ENCODE data around the gene CDH6.

The CDH6 gene

GRCh38 chr5:31287985-31288384, 94.5 kb downstream of the CDH6 start:
- no peak for TF ChIP-seq CTCF (conservative IDR thresholded peaks at IDR 0.05; ENCODE audit: control insufficient read depth, insufficient read depth, low read depth, low read length)
- no peak for DNase-seq (ENCODE audit: low read depth)
- H3K4me3 ChIP-seq (ENCODE audit: control insufficient read depth, low read depth, low read length), result no peak overlapping the region

- no peak overlapping the region for H3K4me3 ChIP-seq (ENCODE audit: control insufficient read depth, low read depth, low read length)
- DNase-seq (ENCODE audit: low read depth), result no peak
- no peak for TF ChIP-seq CTCF (conservative IDR thresholded peaks at IDR 0.05; ENCODE audit: control insufficient read depth, insufficient read depth, low read depth, low read length)
Observed at GRCh38 chr5:31289429-31289828, 95.9 kb downstream of the CDH6 start.

GRCh38 chr5:31291323-31291854, 97.9 kb downstream of the CDH6 start:
- no peak for TF ChIP-seq CTCF (conservative IDR thresholded peaks at IDR 0.05; ENCODE audit: control insufficient read depth, insufficient read depth, low read depth, low read length)
- no peak overlapping the region for H3K4me3 ChIP-seq (ENCODE audit: control insufficient read depth, low read depth, low read length)
- DNase-seq (ENCODE audit: low read depth), result no peak

GRCh38 chr5:31300501-31300900, 107.0 kb downstream of the CDH6 start:
- no peak overlapping the region for H3K4me3 ChIP-seq (ENCODE audit: control insufficient read depth, low read depth, low read length)
- no peak for TF ChIP-seq CTCF (conservative IDR thresholded peaks at IDR 0.05; ENCODE audit: control insufficient read depth, insufficient read depth, low read depth, low read length)
- DNase-seq (ENCODE audit: low read depth), result no peak

DNA sequence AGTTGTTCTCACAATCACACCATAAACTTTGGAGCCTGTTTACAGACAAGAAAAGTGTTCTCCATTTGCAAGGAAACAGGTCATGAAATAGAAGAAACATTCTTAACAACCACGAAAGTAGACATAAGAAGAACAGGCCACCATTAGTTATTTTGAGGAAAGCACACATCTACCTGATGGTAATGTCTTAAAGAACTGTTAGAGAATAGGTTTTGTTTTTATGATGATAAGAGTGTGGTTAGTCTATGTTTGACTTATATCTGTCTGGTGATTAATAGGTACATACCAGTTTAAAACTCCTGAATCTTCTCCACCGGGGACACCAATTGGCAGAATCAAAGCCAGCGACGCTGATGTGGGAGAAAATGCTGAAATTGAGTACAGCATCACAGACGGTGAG, 108.3 kb downstream of the CDH6 start:
- DNase-seq (ENCODE audit: low read depth), result no peak
- TF ChIP-seq CTCF (conservative IDR thresholded peaks at IDR 0.05; ENCODE audit: control insufficient read depth, insufficient read depth, low read depth, low read length), result no peak
- no peak overlapping the region for H3K4me3 ChIP-seq (ENCODE audit: control insufficient read depth, low read depth, low read length)

DNA sequence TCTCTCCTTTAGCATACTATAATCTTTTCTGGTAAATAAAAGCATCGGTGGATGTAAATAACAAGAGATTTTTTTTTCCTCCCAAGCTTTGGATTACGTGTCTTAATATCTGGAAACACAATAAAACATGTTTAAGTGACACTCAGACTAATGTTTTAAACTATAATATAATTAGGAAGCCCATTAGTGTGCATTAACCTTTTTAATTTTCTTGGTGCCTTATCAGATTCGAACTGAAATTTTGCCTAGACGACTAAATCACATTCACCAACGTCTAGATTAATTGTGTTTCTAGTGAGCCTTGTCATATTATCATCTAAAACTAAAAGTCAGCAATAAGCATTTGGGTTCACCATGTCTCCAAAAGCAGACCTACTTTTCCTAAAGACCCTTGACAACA, 110.2 kb downstream of the CDH6 start:
- no peak overlapping the region for H3K4me3 ChIP-seq (ENCODE audit: control insufficient read depth, low read depth, low read length)
- TF ChIP-seq CTCF (conservative IDR thresholded peaks at IDR 0.05; ENCODE audit: control insufficient read depth, insufficient read depth, low read depth, low read length), result no peak
- DNase-seq (ENCODE audit: low read depth), result no peak

GRCh38 chr5:31317665-31318064, 124.2 kb downstream of the CDH6 start:
- no peak for TF ChIP-seq CTCF (conservative IDR thresholded peaks at IDR 0.05; ENCODE audit: control insufficient read depth, insufficient read depth, low read depth, low read length)

More at GRCh38 chr5:31317665-31318064, 124.2 kb downstream of the CDH6 start:
- no peak overlapping the region for H3K4me3 ChIP-seq (ENCODE audit: control insufficient read depth, low read depth, low read length)
- DNase-seq (ENCODE audit: low read depth), result no peak
